Gastrocnemius medialis (tissue), 4 donors: ENCODE measurements around the gene PHF20.

Experiments
- POLR2A ChIP-seq, 2 donors: fragments of 450-650 bp; IDR thresholded peaks; one replicate each; pipeline ENCODE4 v1.6.1; 2017; ENCODE audit warnings: antibody characterized with exemption in 2 of 2, mild to moderate bottlenecking in 2 of 2, moderate library complexity in 2 of 2
- TF ChIP-seq, protein P1 (sequence below), 5 experiments: fragments of 450-650 bp in 3 of 5; fragments of 200-600 bp in 2 of 5; sonication (generic) in 2 of 5; IDR thresholded peaks in 4 of 5; conservative IDR thresholded peaks in 1 of 5; 1 replicate in 4 of 5; 2 replicates in 1 of 5; pipeline ENCODE4 v1.5.1; 2016 to 2019; ENCODE audit warnings: antibody characterized with exemption in 5 of 5, mild to moderate bottlenecking in 3 of 5, moderate library complexity in 3 of 5

- TF ChIP-seq, protein P1, sequence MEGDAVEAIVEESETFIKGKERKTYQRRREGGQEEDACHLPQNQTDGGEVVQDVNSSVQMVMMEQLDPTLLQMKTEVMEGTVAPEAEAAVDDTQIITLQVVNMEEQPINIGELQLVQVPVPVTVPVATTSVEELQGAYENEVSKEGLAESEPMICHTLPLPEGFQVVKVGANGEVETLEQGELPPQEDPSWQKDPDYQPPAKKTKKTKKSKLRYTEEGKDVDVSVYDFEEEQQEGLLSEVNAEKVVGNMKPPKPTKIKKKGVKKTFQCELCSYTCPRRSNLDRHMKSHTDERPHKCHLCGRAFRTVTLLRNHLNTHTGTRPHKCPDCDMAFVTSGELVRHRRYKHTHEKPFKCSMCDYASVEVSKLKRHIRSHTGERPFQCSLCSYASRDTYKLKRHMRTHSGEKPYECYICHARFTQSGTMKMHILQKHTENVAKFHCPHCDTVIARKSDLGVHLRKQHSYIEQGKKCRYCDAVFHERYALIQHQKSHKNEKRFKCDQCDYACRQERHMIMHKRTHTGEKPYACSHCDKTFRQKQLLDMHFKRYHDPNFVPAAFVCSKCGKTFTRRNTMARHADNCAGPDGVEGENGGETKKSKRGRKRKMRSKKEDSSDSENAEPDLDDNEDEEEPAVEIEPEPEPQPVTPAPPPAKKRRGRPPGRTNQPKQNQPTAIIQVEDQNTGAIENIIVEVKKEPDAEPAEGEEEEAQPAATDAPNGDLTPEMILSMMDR (IDR thresholded peaks at IDR 0.05 in 4 of 5, conservative IDR thresholded peaks at IDR 0.05 in 1 of 5) = no peak
- no peak for TF ChIP-seq POLR2A (IDR thresholded peaks at IDR 0.05)
Measured at GRCh38 chr20:35730583-35731468, 41.0 kb upstream of the PHF20 start.
